ENCODE data around the gene KCNMB1.

Gene KCNMB1

DNA sequence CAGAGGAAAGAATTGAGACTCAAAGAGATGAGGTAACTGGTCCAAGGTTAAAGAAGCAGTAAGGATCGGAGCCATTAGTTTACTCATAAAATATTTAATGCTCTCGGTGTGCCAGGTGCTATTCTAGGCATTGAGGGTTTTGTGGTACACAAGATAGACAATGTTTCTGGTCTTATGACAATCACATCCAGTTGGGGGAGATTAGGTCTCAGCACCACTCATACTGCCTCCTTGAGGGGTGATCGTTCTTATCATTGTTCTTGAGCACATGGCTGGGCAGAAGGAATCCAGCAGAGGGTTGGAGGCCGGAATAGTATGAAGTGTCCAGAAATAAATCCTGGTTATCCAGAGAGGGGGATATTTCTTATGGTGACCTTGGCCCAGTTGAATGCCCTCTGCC, 50.9 kb downstream of the KCNMB1 start:
- DNase-seq, result no peak

DNA sequence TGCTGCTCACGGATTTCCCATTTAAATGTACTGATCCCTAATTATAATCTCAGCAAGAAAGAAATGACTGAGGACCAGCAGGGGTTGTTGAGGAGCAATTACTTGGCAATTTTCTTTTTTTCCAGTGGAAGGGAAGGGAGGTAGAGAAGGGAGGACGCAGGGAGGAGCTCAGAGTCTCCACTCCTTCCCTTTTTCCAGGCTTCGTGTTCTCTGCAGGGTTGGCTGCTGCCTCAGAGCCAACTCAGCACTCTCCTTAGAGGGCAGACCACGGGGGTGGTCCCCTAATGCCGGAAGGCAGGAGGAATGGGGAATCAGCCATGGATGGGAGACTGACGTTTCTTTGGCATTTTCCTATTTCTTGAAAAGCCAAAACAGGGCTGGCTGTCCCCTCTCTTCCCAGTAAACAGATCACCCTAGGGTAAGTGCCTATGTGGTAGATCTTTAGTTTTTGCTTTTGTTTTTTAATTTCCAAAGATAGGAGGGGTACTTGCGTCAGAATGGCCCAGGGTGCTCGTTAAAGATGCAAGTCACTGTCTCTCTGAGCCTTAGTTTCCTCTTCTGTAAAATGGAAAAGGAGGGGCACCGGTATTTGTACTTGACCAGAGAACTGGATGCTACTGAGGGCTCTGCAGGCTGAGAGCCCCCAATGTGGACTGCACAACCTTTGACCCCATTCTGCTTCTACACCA, 52.0 kb downstream of the KCNMB1 start:
- DNase-seq, result no peak

DNA sequence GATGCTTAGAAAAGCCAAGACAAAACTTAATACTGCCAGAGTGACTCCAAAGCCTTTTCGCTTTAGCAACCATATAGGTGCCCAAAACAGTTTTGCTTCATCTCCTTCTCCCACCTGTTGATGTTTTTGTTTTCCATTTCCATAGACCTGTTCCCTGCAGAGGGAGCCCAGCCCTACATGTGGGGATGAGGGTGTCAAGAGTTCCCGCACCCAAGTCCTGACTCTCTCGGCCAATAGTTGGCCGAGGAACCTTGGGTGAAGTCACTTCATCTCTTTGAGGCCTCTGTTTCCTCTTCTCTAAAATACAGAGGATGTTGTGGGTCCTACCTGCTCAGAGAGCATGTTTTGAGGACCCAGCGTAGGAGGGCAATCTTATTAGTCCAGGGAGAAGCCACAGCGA, 53.1 kb downstream of the KCNMB1 start:
- DNase-seq, result no peak

DNA sequence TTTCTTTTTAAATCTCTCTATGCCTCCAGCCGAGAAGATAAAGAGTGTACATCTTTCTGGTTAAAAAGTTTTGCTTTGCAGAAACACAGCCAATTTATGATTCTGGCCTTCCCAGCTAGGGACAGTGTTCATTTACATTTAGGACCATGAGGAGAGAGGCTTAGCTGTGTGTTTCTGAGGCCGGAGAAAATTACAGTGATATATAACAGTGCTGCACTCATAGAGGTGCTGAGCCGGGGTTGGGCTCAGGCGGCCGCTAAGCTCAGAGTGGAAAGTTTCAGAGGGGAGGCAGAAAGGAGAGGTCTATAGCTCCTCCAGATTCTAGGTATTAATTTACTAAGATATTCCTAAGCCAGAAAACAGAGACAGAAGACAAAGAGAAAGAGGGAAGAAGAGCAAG, 54.5 kb downstream of the KCNMB1 start:
- no peak for DNase-seq

DNA sequence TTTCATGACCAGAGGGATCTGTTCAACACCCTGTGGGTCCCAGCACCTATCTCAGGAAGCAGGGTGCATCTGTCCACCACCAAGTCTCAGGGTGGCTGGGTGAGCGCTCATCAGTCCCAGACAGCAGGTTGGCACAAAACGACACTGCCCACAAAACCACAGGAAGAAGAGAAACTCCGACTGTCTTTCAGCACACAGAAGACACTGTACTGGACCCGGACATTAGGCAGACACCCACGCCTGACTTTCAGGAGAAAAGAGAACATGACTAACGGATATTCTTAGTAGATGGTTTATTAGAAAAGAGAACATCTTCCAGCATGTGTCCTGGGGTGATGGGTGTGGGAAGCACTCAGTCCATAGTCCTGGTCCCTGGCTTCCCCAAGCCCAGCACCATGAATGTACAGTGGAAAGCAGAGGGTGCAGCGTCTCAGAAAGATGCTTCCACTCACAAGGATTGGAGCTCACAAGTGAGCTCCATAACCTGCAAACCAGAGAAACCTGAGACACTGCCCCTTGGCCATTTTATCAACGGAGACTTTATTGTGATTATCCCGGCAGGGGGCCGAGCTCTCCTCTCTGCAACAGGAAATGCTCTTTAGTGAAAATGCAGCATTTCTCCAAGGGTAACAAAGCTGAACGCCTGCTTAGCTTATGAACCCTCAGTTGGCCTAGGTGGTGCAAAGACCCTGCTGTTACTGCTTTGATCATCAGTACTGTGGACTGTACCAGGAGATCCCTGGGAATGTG, 55.8 kb downstream of the KCNMB1 start:
- peak; percentile 60 for DNase-seq

DNA sequence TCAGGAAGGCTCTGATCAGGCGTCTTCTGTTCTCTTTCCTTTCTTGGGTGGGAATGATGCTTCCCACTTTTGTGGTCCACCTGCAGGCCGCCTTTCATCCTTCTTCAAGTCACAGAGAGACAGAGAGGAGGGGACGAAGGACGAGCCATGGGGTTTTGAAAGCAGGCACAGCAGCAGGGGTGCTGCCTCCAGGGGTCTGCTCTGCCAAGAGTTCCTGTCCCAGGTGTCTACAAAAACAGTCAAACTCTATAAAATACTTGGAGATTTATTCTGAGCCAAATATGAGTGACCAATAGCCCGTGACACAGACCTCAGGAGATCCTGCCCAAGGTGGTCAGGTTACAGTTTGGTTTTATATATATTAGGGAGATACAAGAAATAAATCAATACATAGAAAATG, 57.1 kb downstream of the KCNMB1 start:
- no peak for DNase-seq

DNA sequence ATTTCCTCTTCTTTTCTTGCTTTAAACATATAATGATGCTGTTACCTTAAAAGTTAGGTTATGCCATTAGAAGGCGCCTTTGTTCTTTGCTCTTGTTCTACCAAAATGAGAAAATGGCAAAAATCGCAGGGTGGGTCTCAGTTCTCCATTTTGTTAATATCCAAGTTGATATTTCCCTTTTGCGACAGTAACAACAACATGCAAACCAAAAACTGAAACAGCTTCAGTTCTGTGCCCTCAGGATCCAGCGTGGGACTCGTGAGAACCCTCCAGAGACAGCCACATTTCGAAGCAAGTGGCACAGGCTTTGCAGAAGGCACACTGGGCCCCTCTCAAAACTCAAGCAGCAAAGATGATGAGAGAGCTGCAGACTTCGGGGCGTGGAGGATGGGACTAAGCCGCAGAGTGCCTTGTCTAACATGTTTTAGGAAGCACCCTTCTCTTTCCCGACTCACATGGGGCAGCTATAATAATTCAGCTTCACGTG, 58.6 kb downstream of the KCNMB1 start:
- DNase-seq, result no peak

DNA sequence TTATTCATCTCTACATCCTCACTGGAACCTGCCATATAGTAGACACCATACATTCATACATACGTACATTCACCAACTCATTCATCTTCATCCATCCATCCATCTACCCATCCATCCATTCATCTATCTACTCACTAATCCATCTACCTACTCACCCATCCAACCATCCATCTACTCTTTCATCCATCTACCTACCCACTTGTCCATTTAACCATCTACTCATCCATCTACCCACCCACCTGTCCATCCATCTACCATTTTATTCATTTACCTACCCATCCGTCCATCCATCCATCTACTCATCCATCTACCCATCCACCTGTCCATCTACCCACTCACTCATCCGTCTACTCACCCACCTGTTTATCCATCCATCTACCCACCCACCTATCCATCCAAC, 59.6 kb downstream of the KCNMB1 start:
- no peak for DNase-seq

DNA sequence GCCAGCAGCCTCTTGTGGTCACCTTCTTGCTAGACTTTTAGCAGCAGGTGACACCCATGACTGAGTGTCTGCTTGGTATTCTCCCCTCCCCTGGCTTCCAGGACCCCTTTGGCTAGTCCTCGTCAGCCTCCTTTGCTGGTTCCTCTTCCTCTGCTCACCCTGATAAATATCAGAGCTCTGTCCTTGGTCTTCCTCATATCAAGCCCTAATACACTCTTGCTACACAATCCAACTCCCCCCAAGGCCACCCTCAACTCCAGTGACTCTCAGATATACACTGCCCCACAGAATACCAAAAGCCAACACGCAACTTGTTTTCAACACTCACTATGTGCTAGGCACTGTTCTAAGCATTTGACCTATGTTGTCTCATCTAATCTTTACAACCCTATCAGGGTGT, 61.3 kb downstream of the KCNMB1 start:
- no peak for DNase-seq

DNA sequence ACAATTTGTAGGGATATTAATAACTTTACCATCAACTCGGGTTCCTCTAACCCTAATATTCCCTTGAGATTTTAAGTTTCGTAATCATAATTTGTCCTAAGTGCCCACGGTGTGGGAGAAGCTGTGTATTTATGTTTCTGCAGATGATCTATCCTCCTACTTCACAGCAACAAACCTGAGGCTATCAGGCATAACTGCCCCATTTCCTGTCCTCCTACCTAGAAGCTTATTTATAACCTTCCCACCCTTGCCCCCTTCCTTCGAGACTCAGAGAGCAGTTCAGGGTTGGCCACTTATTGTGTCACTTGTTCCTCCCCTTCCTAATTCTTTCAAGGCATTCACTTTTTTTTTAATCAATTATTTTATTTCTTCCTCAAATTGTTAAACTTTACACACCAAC, 62.0 kb downstream of the KCNMB1 start:
- DNase-seq, result no peak
